NCI-H2081 treated with DMSO at 0.1 percent for 48 hours (cell line): ENCODE data around the gene PCGF2.
"Not testable (repeated sequence)": the region's sequence is repeated elsewhere in the genome, so short reads cannot be mapped to it uniquely, and the experiment has no call there.

Experiments
- DNase-seq: peaks from one replicate; lab custom pipeline; 2025; lab: John Stamatoyannopoulos, UW

Gene PCGF2

GRCh38 chr17:38748149-38748891 is at the start of gene PCGF2:
Gene PCGF2, minus strand, starts transcription at chr17:38748336. Its CDS starts 7,934 bp downstream, at chr17:38740402.
- peak; percentile 48 for DNase-seq

DNA sequence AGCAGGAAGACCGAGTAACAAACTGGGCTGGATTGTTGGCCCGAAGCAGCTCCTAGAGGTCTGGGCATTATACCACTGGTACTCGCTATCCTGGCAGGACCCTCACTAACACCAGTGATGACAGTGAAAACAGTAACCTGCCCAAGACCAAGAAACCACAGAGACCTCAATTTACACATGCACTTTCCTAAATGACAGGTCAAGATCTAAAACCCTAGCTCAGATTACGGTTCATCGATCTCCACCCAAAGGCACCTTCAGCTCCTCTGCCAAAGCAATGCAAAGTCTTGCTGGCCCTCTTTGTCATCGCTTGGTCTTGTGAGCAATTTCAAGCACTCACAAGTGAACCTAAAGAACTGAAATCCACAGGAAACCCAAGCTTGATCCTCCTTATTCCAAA is 49.7 kb upstream of the PCGF2 start:
- DNase-seq, result no peak

DNA sequence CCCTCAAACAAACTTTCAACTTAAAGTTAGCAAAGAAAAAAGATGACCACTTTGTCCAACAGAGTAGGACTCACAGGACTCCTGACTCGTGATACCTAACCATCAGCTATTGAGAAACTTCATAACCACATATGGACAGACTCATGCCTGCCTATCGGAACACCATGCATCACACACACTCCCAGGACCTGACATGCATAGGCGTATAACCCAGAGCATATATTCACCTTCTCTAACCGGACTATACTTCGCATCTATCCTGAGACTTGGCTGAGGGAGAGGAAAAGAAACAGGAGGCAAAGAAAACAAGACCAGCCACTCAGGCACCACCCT is 49.0 kb upstream of the PCGF2 start:
- no peak for DNase-seq

GRCh38 chr17:38796451-38797157 is 48.5 kb upstream of the PCGF2 start:
- no peak for DNase-seq

GRCh38 chr17:38794221-38794620 is 46.1 kb upstream of the PCGF2 start:
- DNase-seq, result no peak

GRCh38 chr17:38791162-38791561 is 43.0 kb upstream of the PCGF2 start:
- DNase-seq, result no peak

DNA sequence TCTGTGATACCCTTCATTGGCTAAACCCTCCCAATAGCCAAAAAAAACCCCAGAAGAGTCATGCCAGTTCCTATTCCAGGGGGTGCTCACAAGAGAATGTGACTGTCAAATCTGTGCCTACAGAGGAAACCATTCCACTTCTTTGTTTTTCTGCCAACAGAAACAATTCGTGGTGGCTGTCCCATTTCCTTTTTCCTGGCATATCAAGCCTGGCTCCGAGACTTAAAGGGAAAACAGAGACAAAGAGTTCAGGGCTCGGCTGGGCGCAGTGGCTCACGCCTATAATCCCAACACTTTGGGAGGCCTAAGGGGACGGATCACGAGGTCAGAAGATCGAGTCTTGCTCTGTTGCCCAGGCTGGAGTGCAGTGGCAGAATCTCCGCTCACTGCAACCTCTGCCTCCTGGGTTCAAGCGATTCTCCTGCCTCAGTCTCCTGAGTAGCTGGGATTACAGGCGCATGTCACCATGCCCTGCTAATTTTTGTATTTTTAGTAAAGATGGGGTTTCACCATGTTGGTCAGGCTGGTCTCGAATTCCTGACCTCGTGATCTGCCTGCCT is 42.1 kb upstream of the PCGF2 start:
- not testable (repeated sequence) for DNase-seq

DNA sequence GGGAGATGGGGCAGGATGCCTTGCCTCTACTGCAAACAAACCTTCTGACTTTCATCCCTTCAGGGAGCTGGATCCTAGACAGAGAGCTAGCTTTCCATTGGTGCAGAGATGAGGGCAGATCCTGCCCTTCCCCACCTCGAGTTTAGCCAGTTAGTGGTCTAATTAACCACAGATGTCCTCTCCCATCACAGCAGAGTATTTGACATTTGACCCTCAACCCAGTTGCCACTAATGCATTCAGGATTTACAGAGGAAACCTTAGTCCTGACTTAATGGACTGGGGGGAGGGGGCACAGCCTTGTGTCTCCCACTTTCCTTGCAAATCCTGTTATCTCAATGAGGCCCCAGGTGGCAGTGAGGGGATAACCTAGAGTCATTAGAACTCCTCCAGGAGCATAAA is 41.0 kb upstream of the PCGF2 start:
- DNase-seq, result no peak

DNA sequence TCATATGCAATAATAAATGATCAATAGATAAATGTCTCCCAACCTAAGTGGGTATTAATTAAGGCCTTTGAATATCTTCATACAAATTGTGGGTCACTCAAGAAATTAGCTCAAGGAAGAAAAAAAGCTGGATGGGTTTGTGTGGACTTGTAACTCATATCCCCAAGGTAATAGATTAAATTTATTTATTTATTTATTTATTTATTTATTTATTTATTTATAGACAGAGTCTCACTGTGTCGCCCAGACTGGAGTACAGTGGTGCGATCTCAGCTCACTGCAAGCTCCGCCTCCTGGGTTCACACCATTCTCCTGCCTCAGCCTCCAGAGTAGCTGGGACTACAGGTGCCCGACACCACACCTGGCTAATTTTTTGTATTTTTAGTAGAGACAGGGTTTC is 39.9 kb upstream of the PCGF2 start:
- not testable (repeated sequence) for DNase-seq

DNA sequence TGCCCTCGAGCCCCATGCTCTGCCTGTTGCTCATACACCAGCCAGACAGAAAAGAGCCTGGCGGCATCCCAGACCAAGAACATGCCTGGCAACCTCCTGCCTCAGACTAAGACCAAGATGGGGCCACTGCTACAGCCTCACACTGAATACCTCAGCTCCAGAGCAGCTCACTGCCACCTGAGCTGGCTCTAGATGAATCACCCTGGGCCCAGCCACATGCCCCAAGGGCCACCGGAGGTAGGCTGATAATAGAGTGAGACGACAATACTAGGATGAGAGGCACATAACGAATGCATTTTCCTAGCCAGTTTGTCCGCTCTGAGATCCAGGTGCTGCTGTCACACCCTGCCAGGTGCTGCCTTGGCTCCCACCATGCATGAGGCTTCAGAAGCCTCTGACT is 38.2 kb upstream of the PCGF2 start:
- no peak for DNase-seq

- no peak for DNase-seq
Measured at GRCh38 chr17:38783227-38783626, 35.1 kb upstream of the PCGF2 start.

DNA sequence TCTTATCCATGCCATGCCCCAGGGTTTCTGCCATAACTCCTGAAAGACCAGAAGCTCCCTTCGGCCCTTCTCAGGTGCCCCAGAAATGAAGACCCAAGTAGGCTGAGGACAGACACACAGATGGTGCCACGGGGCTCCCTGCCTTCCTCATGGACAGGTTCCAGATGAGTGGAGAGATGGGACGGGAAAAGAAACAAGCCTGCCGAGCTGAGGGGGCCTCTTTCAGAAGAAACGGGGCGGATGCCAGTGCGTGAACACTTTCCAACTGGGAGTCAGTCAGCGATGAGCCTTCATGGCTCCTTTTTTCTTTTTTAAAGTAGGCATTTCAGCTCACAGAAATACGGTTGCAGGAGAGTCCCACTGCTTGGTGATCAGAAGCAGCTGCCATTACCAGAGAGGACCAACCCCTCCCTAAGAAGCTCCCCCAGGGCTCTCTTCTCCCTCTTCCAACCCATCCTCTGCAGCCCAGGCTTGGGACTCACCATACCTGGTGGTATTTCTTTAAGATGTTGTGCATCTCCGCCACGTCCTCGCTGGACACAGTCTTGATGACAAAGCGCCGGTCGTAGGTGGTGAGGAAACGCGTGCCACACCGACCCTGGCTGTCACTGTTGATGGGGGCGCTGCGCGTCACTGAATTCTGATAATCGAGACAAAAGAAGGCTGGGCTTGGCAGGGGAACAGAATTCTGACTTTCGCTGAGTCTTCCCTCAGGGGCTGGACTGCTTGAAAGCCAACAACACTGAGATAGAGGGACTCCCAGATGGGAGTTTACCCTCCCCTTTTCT is 32.0 kb upstream of the PCGF2 start:
- DNase-seq, result no peak

- DNase-seq, result no peak
Measured at GRCh38 chr17:38777641-38778250, 29.6 kb upstream of the PCGF2 start.

DNA sequence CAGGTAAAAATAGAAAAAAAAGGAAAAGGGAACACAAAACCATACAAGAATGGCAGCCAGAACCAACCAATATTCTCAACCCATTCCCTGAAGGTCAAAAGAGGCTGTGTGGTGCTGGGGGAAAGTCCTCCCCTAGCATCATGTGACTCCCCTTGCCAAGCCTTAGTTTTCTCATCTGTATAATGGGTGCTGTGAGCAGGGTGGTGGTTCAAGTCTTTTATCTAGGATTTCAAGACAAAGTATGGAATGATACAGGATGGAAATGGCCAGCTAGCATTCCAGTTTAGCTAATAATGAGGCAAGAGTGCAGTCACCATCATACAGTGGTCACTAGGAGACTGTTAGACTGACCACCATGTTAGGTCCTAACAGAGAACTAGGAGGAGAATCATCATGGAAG is 25.1 kb upstream of the PCGF2 start:
- DNase-seq, result no peak

- DNase-seq, result no peak
Measured at GRCh38 chr17:38768417-38768816, 20.3 kb upstream of the PCGF2 start.

- no peak for DNase-seq
Measured at GRCh38 chr17:38766341-38766740, 18.2 kb upstream of the PCGF2 start.

DNA sequence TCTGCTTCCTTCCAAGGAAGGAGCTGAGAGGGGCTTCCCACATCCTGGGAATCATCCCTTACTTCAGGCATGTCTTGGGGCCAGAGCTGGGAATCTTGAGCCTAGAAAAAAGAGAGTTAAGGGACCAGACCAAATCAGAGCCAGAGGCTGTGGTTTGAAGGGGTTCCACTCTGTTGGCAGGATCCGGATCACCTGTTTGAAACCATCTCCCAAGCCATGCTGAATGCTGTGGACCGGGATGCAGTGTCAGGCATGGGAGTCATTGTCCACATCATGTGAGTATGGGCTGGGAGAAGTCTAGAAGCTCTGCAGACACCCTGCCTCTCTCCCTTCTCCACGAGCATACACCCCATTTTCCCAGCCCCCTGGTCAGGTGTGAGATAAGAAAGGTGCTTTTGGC is 14.1 kb upstream of the PCGF2 start:
- no peak for DNase-seq

GRCh38 chr17:38761612-38762011 is 13.5 kb upstream of the PCGF2 start:
- no peak for DNase-seq

- DNase-seq, result no peak
Measured at GRCh38 chr17:38753071-38753506, 5.0 kb upstream of the PCGF2 start.

DNA sequence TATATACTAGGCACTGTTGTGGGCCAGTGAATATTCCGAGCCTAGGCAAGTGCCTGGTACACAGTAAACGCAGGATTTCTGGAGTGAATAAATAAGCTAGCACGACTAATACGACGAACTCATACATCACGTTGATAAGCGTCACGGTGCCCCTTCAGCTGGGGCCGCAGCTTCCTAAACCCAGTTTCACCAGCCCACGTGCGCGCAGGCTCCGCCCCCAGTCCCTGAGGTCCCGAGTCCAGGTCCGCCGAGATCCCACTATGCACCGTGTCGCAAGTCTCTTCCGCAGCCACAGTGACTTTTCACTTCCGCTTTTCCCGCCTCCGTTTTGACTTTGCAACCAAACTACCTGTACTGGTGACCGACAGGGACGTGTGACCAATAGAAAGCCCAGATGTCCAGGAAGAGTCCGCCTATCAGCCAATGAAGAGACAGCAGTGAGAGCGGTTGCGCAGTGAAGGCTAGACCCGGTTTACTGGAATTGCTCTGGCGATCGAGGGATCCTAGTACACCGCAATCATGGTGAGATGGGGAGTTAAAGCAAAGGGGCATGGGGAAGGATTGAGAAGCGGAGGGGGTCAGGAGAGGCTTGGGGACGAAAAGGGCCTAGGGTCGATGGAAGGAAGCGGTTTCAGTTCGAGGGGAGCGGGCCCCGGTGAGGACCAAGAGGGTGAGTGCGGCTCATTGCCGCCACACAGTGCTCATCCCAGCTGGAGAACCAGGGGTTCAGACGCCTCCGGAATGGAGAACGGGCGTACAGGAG is 4.4 kb upstream of the PCGF2 start, which contains the start of gene PSMB3:
PSMB3 (plus strand) TSS at position 434 of the 763 bp plus-strand sequence; CDS start at position 520, 86 bp downstream.
- peak; percentile 99 for DNase-seq

DNA sequence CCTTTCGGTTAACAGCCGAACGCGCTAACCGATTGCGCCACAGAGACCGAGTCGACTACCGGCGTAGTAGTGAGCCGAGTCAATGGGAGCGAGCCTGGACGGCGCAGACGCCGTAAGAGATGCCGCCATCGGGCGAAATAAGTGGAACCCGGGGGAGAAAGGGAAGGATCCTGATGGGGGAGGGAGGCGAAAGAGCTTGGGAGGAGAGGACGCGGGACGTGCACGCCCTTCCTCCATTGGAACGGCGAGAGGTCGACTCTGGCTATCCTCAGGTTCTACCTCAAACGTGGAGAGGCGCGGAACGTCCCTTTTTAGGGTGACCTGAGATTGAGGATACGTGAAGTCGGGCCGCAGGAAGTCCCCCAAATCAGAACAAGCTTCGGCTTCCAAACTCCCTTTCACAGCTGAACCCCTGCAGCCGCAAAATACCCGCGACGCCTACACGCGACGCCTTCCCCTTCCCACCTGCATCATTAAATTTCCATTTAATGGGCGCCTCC is 3.7 kb upstream of the PCGF2 start:
- DNase-seq, result peak; percentile 72
